HUES6 (cell line): ENCODE measurements around the gene HK1.

Source experiments
- H3K27ac ChIP-seq: 2 replicates; pipeline ENCODE4 v1.7.0; 2013; ENCODE audit warnings: low read depth, mild to moderate bottlenecking, low read length, inconsistent platforms
- H3K27me3 ChIP-seq: 2 replicates; pipeline ENCODE4 v1.6.1; 2013; ENCODE audit warnings: low read length; ENCODE audit not compliant: control insufficient read depth, insufficient read depth
- H3K36me3 ChIP-seq: 2 replicates; pipeline ENCODE4 v1.6.1; 2013; ENCODE audit warnings: low read length; ENCODE audit not compliant: control insufficient read depth, insufficient read depth
- H3K4me1 ChIP-seq: 2 replicates; pipeline ENCODE4 v1.6.1; 2013; ENCODE audit warnings: low read length; ENCODE audit not compliant: control insufficient read depth, insufficient read depth
- H3K4me3 ChIP-seq: 2 replicates; pipeline ENCODE4 v1.5.1; 2013; ENCODE audit warnings: low read depth, low read length
- H3K9ac ChIP-seq: one replicate; pipeline ENCODE4 v1.6.1; 2013; ENCODE audit warnings: mild to moderate bottlenecking, low read length
- H3K9me3 ChIP-seq: 2 replicates; pipeline ENCODE4 v1.6.1; 2013; ENCODE audit warnings: low read depth, low read length; ENCODE audit not compliant: control insufficient read depth, insufficient read depth

HK1 gene

DNA sequence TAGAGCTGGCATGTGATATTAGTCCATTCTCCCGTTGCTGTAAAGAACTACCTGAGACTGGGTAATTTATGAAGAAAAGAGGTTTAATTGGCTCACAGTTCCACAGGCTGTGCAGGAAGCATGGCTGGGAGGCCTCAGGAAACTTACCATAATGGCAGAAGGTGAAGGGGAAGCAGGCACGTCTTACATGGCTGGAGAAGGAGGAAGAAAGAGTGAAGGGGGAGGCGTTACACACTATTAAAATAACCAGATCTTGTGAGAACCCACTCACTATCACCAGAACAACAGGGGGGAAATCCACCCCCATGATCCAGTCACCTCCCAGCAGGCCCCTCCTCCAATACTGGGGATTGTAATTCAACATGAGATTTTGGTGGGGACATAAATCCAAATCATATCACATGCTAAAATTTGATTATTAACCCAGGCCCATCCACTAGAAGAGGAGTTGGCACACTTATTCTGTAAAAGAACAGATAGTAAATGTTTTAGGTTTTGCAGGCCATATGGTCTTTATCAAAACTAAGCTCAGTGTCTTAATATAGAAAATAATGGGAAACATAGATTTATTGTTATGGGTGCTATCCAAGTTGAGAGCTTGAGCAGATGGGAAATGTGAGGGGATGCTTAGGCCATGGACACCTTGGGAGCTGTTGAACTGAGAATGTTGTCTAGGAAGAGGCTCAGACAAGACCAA lies 18.6 kb upstream of the HK1 start:
- Histone ChIP-seq H3K27ac (no peak overlapping the region), H3K36me3 (no peaks in the 10 kb centered on the region), H3K27me3 (no peaks in the 10 kb centered on the region), H3K4me1 (no peaks in the 10 kb centered on the region), H3K4me3 (no peak overlapping the region), H3K9me3 (no peaks in the 10 kb centered on the region), H3K9ac (no peak overlapping the region)

DNA sequence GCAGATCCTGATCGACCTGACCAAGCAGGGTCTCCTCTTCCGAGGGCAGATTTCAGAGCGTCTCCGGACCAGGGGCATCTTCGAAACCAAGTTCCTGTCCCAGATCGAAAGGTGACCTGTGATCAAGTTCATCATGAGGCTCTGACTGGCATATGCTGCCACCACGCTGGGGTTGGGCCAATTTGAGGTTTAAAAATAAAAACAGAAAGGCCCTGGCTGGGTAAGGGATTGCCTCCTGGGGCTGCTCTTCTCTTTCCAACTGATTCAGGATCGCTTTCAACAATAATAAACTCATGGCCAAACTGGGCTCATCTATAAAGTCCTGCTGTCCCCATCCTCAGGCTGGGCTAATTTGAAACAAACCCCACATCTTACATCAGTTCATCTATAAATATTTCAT lies 17.1 kb upstream of the HK1 start:
- no peak overlapping the region for H3K27ac ChIP-seq
- no peaks in the 10 kb centered on the region for H3K27me3 ChIP-seq
- no peaks in the 10 kb centered on the region for H3K4me1 ChIP-seq
- H3K36me3 ChIP-seq, result no peaks in the 10 kb centered on the region
- H3K4me3 ChIP-seq, result no peak overlapping the region
- no peaks in the 10 kb centered on the region for H3K9me3 ChIP-seq
- no peak overlapping the region for H3K9ac ChIP-seq

DNA sequence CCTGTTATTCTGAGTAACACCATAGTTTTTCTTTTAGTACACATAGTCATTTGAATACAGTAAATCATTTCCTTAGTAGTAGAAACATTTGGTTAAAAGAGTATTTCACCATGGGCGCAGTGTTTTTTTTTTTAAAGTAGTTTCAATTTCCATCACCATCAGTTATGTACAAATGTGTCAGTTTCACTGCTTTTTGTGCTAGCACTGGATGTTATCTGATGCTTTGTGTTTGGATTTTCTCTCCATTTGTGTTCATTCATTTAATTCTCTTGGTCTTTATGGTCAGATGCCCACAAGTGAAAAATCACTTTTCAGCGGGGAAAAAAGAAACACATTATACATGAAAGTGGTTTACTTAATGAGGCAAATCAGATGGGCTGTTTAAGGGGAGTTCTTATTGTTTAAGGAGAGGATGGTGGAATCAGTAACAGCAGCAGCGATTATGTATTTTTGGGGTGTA lies 16.0 kb upstream of the HK1 start:
- Histone ChIP-seq H3K4me3 (no peak overlapping the region), H3K36me3 (no peaks in the 10 kb centered on the region), H3K9me3 (no peaks in the 10 kb centered on the region), H3K4me1 (no peaks in the 10 kb centered on the region), H3K27ac (no peak overlapping the region), H3K27me3 (no peaks in the 10 kb centered on the region), H3K9ac (no peak overlapping the region)

DNA sequence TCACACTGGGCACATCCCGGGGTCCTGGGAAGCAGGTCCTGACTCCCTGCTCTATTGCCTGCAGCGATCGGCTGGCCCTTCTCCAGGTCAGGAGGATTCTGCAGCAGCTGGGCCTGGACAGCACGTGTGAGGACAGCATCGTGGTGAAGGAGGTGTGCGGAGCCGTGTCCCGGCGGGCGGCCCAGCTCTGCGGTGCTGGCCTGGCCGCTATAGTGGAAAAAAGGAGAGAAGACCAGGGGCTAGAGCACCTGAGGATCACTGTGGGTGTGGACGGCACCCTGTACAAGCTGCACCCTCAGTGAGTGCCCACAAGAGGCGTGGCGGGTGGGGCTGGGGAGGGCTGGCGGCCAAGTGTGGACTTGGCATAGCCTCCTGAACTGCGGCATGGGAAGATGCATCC lies 12.8 kb upstream of the HK1 start:
- no peak overlapping the region for H3K27ac ChIP-seq
- H3K9me3 ChIP-seq, result no peaks in the 10 kb centered on the region
- H3K4me1 ChIP-seq, result no peaks in the 10 kb centered on the region
- H3K4me3 ChIP-seq, result no peak overlapping the region
- H3K27me3 ChIP-seq, result no peaks in the 10 kb centered on the region
- H3K36me3 ChIP-seq, result no peaks in the 10 kb centered on the region
- H3K9ac ChIP-seq, result no peak overlapping the region

DNA sequence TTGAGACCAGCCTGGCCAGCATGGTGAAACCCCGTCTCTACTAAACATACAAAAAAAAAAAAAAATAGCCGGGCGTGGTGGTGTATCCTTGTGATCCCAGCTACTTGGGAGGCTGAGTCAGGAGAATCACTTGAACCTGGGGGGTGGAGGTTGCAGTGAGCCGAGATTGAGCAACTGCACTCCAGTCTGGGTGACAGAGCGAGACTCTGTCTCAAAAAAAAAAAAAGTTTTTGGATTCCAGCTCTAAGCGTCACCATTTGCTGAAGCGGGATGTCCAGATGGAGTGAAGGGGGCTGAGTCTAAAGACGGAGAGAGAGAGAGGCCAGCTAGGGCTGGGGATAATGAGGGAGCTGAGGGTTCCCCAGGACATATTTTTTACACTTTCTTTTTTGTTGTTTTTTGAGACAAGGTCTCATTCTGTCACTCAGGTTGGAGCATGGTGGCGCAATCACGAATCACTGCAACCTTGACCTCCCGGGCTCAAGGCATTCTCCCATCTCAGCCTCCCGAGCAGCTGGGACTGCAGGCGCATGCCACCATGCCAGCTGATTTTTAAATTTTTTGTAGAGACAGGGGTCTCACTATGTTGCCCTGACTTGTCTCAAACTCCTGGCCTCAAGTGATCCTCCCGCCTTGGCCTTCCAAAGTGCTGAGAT lies 9.4 kb upstream of the HK1 start:
- Histone ChIP-seq H3K9ac (no peak overlapping the region), H3K27ac (no peak overlapping the region), H3K27me3 (no peaks in the 10 kb centered on the region), H3K4me1 (no peaks in the 10 kb centered on the region), H3K36me3 (no peaks in the 10 kb centered on the region), H3K9me3 (no peaks in the 10 kb centered on the region; the same call in 1 of the 2 replicates), H3K4me3 (no peak overlapping the region)

DNA sequence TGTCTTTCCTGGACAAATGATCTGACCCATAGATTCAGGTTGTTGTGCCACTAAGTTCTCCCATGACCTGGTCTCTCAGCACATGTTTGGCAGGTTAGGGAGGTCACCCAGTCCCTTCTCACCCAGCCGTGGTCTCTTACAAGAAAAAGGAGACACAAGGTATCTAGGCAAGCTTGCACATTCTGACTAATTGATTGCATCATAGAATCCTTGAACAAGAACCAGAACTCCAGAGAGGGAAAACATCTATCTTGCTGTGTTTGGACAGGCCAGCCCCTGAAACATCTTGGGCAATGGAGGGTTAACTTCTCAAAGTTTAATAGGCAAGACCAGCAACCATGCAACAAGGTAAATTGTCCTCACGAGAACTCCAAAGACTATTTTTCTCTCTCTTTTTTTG lies 8.5 kb upstream of the HK1 start:
- Histone ChIP-seq H3K27ac (no peak overlapping the region), H3K9ac (no peak overlapping the region), H3K4me3 (no peak overlapping the region), H3K9me3 (no peaks in the 10 kb centered on the region; the same call in 1 of the 2 replicates), H3K36me3 (no peaks in the 10 kb centered on the region), H3K4me1 (no peaks in the 10 kb centered on the region), H3K27me3 (no peaks in the 10 kb centered on the region)

DNA sequence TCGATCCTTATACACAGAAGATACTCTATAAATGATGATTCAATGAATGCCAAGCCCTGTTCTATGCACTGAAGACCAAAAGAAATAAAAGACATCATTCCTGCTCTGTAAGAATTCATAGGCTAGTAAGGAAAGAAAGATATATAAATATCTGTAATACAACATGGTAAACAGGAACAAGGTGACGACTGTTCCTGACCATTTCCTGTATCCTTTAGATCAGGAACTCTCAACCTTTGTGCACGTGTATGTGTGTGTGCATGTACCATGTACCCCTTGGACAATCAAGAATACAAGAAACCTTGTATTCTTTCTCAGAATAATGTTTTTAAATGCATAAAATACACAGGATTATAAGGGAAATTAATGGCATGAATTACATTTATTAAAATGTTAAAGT lies 7.3 kb upstream of the HK1 start:
- no peaks in the 10 kb centered on the region for H3K27me3 ChIP-seq
- H3K9ac ChIP-seq, result no peak overlapping the region
- H3K36me3 ChIP-seq, result no peaks in the 10 kb centered on the region

DNA sequence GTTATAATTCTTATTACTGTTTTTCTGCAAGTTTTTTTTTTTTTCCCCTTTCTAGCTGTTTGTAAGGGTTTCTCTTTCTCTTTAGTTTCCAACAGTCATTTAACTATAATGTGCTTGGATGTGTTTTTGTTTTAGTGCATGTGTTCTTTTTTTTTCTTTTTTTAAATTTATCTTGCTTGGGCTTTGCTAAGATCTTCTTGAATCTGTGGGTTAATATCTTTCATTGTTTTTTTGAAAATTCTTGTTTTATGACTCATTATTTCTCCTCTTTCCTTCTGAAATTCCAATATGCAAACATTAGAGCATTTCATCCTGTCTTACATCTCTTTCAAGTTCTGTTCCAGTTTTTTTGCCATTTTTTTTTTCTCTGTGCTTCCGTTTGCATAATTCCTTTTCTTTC lies 5.7 kb upstream of the HK1 start:
- no peak overlapping the region for H3K27ac ChIP-seq
- H3K27me3 ChIP-seq, result no peaks in the 10 kb centered on the region
- H3K36me3 ChIP-seq, result no peaks in the 10 kb centered on the region
- H3K9me3 ChIP-seq, result no peaks in the 10 kb centered on the region; the same call in 1 of the 2 replicates
- H3K4me1 ChIP-seq, result no peaks in the 10 kb centered on the region
- no peak overlapping the region for H3K4me3 ChIP-seq
- H3K9ac ChIP-seq, result no peak overlapping the region

More for the DNA sequence above, 7.3 kb upstream of the HK1 start:
- H3K9me3 ChIP-seq, result no peaks in the 10 kb centered on the region; the same call in 1 of the 2 replicates
- H3K4me1 ChIP-seq, result no peaks in the 10 kb centered on the region
- H3K27ac ChIP-seq, result no peak overlapping the region
- H3K4me3 ChIP-seq, result no peak overlapping the region

DNA sequence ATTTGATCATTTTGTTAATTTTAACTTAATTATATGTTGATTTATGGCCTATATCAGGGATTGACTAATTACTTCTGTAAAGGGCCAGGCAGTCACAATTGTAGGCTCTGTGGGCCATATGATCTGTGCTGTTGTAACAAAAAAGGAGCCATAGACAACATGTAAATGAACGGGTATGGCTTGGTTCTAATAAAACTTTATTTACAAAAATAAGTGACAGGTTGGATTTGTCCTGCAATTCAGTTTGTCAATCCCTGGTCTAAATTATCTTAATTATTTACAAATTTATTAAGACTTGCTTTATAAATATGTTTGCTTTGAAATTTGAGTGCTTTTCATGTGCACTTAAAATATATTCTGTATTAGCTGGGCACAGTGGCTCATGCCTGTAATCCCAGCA lies 2.9 kb upstream of the HK1 start:
- Histone ChIP-seq H3K4me3 (no peak overlapping the region), H3K36me3 (no peaks in the 10 kb centered on the region), H3K27me3 (no peaks in the 10 kb centered on the region), H3K27ac (no peak overlapping the region), H3K4me1 (peaks cover 14% of the 10 kb centered on the region), H3K9ac (no peak overlapping the region), H3K9me3 (no peaks in the 10 kb centered on the region; the same call in 1 of the 2 replicates)

DNA sequence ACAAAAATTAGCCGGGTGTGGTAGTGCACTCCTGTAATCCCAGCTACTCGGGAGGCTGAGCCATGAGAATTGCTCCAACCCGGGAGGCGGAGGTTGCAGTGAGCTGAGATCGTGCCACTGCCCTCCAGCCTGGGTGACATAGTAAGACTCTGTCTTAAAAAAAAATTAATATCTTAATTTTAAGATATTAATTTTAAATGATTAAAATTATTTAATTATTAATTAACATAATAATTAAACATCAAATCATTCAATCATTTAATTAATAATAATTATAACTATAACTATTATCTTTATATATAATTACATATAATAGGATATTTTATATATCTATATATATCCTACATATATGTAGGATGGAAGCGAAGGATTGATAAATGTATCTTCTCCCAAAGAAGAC lies 1.8 kb upstream of the HK1 start:
- Histone ChIP-seq H3K4me1 (peaks cover 14% of the 10 kb centered on the region), H3K4me3 (no peak overlapping the region), H3K36me3 (no peaks in the 10 kb centered on the region), H3K9me3 (no peaks in the 10 kb centered on the region; the same call in 1 of the 2 replicates), H3K9ac (no peak overlapping the region), H3K27ac (no peak overlapping the region), H3K27me3 (no peaks in the 10 kb centered on the region)

DNA sequence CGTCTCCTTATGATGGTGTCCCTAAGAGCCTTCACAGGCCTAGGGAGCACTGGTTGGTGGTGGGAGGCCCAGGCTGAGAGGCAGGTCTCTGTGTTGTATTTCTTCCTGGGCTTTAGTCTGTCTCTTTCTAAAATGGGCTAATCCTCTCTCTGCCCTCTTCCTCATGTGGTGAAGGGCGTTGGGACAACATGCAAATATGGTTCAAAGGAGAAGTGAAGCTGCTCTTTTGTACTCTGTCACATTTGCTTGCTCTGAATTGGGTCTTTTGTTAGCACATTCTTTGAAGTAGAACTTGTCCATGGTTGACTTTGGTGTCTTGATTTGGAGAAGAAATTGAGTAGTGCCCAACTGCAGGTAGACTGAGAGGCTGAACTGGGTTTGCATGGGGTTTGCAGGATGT lies 814 bp downstream of the HK1 start:
- Histone ChIP-seq H3K9me3 (no peaks in the 10 kb centered on the region), H3K27ac (no peak overlapping the region), H3K9ac (no peak overlapping the region), H3K27me3 (no peaks in the 10 kb centered on the region), H3K4me1 (peaks cover 14% of the 10 kb centered on the region), H3K36me3 (no peaks in the 10 kb centered on the region), H3K4me3 (no peak overlapping the region)
